ENCODE measurements around the gene DDX10.

DNA sequence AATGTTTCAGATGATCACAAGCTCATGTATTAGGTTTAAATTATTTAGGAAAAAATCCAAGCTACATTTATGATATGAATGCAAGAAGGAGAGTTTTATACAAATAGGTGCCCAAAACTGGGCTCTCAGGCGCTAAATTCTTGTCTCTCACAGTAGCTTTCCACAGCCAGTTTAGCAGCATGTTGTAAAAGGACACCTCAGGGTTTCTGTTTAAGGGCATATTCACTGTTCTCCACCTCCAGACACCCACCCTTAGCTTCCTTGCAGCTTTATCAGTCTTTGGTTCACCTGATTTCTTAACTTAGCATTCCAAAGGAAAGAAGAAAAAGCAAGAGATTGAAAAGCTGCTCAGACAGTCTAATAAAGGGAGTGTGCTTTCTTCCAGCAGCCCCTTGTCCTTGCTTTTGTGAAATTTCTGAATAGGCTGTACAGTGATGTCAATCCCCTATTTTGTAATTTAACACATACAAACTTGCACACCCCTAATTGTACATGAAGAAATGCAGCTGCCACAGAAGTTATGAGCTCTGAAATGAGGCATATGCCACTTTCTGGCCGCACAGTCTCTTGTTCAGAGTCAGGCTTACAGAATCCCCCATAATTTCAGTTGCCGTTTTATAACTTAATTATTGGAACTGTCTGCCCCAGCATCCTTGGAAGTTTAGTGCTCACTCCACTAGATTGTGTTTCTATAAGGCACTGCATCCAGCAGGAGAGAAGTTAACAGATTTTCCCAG lies 262.1 kb downstream of the DDX10 start:
- TF ChIP-seq, protein P1, sequence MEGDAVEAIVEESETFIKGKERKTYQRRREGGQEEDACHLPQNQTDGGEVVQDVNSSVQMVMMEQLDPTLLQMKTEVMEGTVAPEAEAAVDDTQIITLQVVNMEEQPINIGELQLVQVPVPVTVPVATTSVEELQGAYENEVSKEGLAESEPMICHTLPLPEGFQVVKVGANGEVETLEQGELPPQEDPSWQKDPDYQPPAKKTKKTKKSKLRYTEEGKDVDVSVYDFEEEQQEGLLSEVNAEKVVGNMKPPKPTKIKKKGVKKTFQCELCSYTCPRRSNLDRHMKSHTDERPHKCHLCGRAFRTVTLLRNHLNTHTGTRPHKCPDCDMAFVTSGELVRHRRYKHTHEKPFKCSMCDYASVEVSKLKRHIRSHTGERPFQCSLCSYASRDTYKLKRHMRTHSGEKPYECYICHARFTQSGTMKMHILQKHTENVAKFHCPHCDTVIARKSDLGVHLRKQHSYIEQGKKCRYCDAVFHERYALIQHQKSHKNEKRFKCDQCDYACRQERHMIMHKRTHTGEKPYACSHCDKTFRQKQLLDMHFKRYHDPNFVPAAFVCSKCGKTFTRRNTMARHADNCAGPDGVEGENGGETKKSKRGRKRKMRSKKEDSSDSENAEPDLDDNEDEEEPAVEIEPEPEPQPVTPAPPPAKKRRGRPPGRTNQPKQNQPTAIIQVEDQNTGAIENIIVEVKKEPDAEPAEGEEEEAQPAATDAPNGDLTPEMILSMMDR (IDR thresholded peaks at IDR 0.05) = no peak
- no peak for TF ChIP-seq POLR2A (IDR thresholded peaks at IDR 0.05)

All from uterus (tissue), 2 donors.